ENCODE data around the gene GRM1. TPM values are rescaled to one million over a fixed set of nuclear protein-coding genes. Genes with fewer than 3 reads are reported as not detected.

Gene GRM1
- total and polyA plus RNA-seq, 9 of the 15 experiments (the other 6 are each of a cell fraction or from before 2014, with no cell fraction given) = not detected

- FAIRE-seq (no peak), DNase-seq (ENCODE audit: extremely low read depth in 1 of 4, low spot score in 3 of 4) (no peak), ATAC-seq (no peak)
- H3K9me1 ChIP-seq (ENCODE audit: control insufficient read depth, insufficient read depth, low read length) = no peaks in the 10 kb centered on the region
- no TSS peak for BruUV-seq (replicated peaks)
- no peak overlapping the region for H3K4me3 ChIP-seq
- H3K27me3 ChIP-seq (ENCODE audit: control insufficient read depth in 2 of 2, insufficient read depth in 2 of 2, low read length in 2 of 2) = no peaks in the 10 kb centered on the region
- no peaks in the 10 kb centered on the region for H3K4me1 ChIP-seq (replicated peaks in 1 of 2; ENCODE audit: control insufficient read depth in 2 of 2, insufficient read depth in 2 of 2, low read length in 2 of 2)
- in situ Hi-C loops (cut with MboI) = no loop called here
- H3K4me2 ChIP-seq (ENCODE audit: insufficient read depth, low read length) = no peak overlapping the region
- ChIA-PET CTCF (ENCODE audit: low intra/inter-chr PET ratio) (no interaction called here), POLR2A (no interaction called here)
- H2AFZ ChIP-seq (ENCODE audit: low read depth, low read length) = no peak overlapping the region
- WGBS (ENCODE audit: insufficient coverage, low coverage, missing lambda C conversion rate) = 0% methylated on average over 1 of the region's 1 CpG
- no peak overlapping the region for H3K9ac ChIP-seq (ENCODE audit: insufficient read depth in 1 of 2, low read depth in 2 of 2, low read length in 2 of 2)
- TF ChIP-seq KLF10 (CRISPR knock-in tag; IDR thresholded peaks at IDR 0.05) (no peak), POLR2A (conservative IDR thresholded peaks at IDR 0.05) (no peak), ZNF274 (IDR thresholded peaks at IDR 0.05; ENCODE audit: borderline replicate concordance, low read depth, low read length) (no peak), NFATC3 (IDR thresholded peaks at IDR 0.05) (no peak), MBD1 (CRISPR knock-in tag; IDR thresholded peaks at IDR 0.05) (no peak), TCF7L2 (IDR thresholded peaks at IDR 0.05; ENCODE audit: low read depth, low read length) (no peak), SFPQ (IDR thresholded peaks at IDR 0.05; ENCODE audit: low read depth, low read length) (no peak), HNRNPL (IDR thresholded peaks at IDR 0.05; ENCODE audit: low read depth, low read length) (no peak)
- no peaks in the 10 kb centered on the region for H3K9me3 ChIP-seq (replicated peaks; ENCODE audit: control insufficient read depth, insufficient read depth, low read depth, low read length)
- no peaks in the 10 kb centered on the region for H3K36me3 ChIP-seq (ENCODE audit: control insufficient read depth, insufficient read depth, low read length)
- no peak overlapping the region for H3K27ac ChIP-seq (ENCODE audit: extremely low read depth, low read depth, low read length)
- intact Hi-C loops (cut with micrococcal nuclease) = no loop called here
- H3K79me2 ChIP-seq (ENCODE audit: control insufficient read depth, insufficient read depth, low read length) = no peaks in the 10 kb centered on the region
- no peaks in the 10 kb centered on the region for H4K20me1 ChIP-seq (replicated peaks; ENCODE audit: control insufficient read depth, insufficient read depth, low read length)
These were observed 37.6 kb downstream of the GRM1 start for GRCh38 chr6:146066506-146066905.
